Measurements from ENCODE around the gene RRP12.
A peak's percentile ranks its signal among the peaks of the same experiment; 100 is the strongest.

RRP12 gene

GRCh38 chr10:97442277-97442676, 41.1 kb upstream of the RRP12 start:
- no peak for DNase-seq (ENCODE audit: low read depth)
- TF ChIP-seq CTCF (IDR thresholded peaks at IDR 0.05; ENCODE audit: low read length, missing control alignments) = no peak
- H3K4me3 ChIP-seq (replicated peaks; ENCODE audit: low read depth, low read length) = no peak overlapping the region

GRCh38 chr10:97435211-97435610, 34.1 kb upstream of the RRP12 start:
- DNase-seq (ENCODE audit: low read depth) = no peak
- no peak overlapping the region for H3K4me3 ChIP-seq (replicated peaks; ENCODE audit: low read depth, low read length)
- no peak for TF ChIP-seq CTCF (IDR thresholded peaks at IDR 0.05; ENCODE audit: low read length, missing control alignments)

GRCh38 chr10:97434557-97434956, 33.4 kb upstream of the RRP12 start:
- no peak for DNase-seq (ENCODE audit: low read depth)
- H3K4me3 ChIP-seq (replicated peaks; ENCODE audit: low read depth, low read length) = no peak overlapping the region
- no peak for TF ChIP-seq CTCF (IDR thresholded peaks at IDR 0.05; ENCODE audit: low read length, missing control alignments)

- no peak overlapping the region for H3K4me3 ChIP-seq (replicated peaks; ENCODE audit: low read depth, low read length)
- DNase-seq (ENCODE audit: low read depth) = no peak
- TF ChIP-seq CTCF (IDR thresholded peaks at IDR 0.05; ENCODE audit: low read length, missing control alignments) = no peak
Measured at GRCh38 chr10:97434055-97434454, 32.9 kb upstream of the RRP12 start.

GRCh38 chr10:97428572-97428981, 27.4 kb upstream of the RRP12 start:
- H3K4me3 ChIP-seq (replicated peaks; ENCODE audit: low read depth, low read length) = peak overlapping the region; percentile 94
- no peak for TF ChIP-seq CTCF (IDR thresholded peaks at IDR 0.05; ENCODE audit: low read length, missing control alignments)
- no peak for DNase-seq (ENCODE audit: low read depth)

GRCh38 chr10:97427571-97428179, 26.5 kb upstream of the RRP12 start:
- no peak for TF ChIP-seq CTCF (IDR thresholded peaks at IDR 0.05; ENCODE audit: low read length, missing control alignments)
- peak overlapping the region; percentile 94 for H3K4me3 ChIP-seq (replicated peaks; ENCODE audit: low read depth, low read length)
- no peak for DNase-seq (ENCODE audit: low read depth)
